GM19438 (cell line): ENCODE data around the gene OGT.

Experiments
- ATAC-seq: cut with Tn5 transposase; IDR thresholded peaks from one replicate; pipeline ENCODE4 v1.9.1; 2021; ENCODE audit warnings: low read depth; ENCODE audit not compliant: unreplicated experiment

Gene OGT

GRCh38 chrX:71619193-71619592 lies 86.3 kb downstream of the OGT start:
- ATAC-seq, result no peak

GRCh38 chrX:71619986-71620385 lies 87.1 kb downstream of the OGT start:
- no peak for ATAC-seq

- ATAC-seq, result no peak
Observed at GRCh38 chrX:71621603-71622002, 88.7 kb downstream of the OGT start.

DNA sequence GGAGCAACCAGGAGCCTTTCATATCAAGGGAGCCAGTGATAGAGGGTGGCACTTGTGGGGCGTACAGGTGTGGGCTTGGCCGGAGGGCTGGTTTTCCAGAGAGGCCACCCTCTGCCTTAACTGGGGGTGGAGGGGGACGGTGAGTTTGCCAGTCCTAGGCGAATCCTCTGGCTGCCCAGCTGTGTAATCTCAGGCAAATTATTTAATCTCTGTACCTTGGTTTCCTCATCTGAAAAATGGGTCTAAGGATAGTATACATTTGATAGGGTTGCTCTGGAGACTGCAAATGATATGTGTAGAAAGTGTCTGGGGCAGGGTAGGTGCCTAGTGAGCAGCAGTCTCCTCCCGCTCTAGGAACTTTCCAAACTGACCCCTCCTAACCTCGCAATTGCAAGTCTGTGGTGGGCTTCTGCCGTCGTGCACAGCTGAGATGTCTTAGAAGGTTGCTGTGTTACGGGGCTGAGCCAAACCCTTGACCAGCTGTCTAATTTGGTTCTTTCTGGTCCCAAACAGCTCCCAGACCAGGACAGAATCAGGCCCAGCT lies 89.2 kb downstream of the OGT start:
- ATAC-seq, result no peak

- ATAC-seq, result peak; percentile 47
Observed at GRCh38 chrX:71622576-71623450, 89.9 kb downstream of the OGT start.

DNA sequence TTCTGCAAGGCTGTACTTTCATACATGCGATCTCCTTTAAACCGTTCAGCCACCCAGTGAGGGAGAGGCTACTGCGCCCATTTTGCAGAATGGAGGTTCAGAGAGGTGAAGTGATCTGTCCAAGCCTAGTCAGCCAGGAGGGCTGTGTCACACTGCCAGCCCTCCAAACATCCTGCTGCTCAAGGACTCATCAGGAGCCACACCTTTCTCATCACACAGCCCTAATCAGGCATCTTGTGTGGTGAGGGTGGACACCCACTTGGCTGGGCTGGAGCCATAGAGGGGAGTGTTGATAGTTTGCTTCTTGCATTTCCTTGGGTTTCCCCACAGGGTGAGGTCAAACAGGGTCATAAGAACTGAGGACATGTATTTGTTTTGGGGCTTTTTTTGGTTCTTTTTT lies 90.8 kb downstream of the OGT start:
- ATAC-seq, result no peak

GRCh38 chrX:71625471-71625870 lies 92.6 kb downstream of the OGT start:
- ATAC-seq, result no peak
